ENCODE results near the gene PRDX2. TPM values are rescaled to one million over a fixed set of nuclear protein-coding genes. Genes with fewer than 3 reads are reported as not detected.

Gene PRDX2
- total and polyA plus RNA-seq, 2 donors (not counting 3 experiments of a cell fraction or from before 2014, with no cell fraction given) = 247 to 492 TPM

DNA sequence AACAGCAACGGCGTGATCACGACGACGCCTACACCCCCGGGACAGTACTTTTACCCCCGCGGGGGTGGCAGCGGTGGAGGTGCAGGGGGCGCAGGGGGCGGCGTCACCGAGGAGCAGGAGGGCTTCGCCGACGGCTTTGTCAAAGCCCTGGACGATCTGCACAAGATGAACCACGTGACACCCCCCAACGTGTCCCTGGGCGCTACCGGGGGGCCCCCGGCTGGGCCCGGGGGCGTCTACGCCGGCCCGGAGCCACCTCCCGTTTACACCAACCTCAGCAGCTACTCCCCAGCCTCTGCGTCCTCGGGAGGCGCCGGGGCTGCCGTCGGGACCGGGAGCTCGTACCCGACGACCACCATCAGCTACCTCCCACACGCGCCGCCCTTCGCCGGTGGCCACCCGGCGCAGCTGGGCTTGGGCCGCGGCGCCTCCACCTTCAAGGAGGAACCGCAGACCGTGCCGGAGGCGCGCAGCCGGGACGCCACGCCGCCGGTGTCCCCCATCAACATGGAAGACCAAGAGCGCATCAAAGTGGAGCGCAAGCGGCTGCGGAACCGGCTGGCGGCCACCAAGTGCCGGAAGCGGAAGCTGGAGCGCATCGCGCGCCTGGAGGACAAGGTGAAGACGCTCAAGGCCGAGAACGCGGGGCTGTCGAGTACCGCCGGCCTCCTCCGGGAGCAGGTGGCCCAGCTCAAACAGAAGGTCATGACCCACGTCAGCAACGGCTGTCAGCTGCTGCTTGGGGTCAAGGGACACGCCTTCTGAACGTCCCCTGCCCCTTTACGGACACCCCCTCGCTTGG is 9.3 kb downstream of the PRDX2 start:
- intact Hi-C loops (cut with micrococcal nuclease) = no loop called here
- H3K4me1 ChIP-seq (ENCODE audit: control insufficient read depth, extremely low read depth, insufficient read depth, low read length) = peaks cover 35% of the 10 kb centered on the region

More for the DNA sequence above, 9.3 kb downstream of the PRDX2 start:
- no TSS peak for BruUV-seq (replicated peaks)
- no peaks in the 10 kb centered on the region for H3K9me3 ChIP-seq (replicated peaks; ENCODE audit: control insufficient read depth, insufficient read depth, low read length)
- H3K9ac ChIP-seq (replicated peaks; ENCODE audit: extremely low read depth, insufficient read depth, low read length) = peak overlapping the region; percentile 74
- H3K9me1 ChIP-seq (replicated peaks; ENCODE audit: control insufficient read depth, extremely low read depth, insufficient read depth, low read length) = no peaks in the 10 kb centered on the region
- H3K27me3 ChIP-seq (ENCODE audit: control insufficient read depth in 2 of 2, insufficient read depth in 2 of 2, low read length in 2 of 2) = no peaks in the 10 kb centered on the region
- H2AFZ ChIP-seq (ENCODE audit: low read depth, low read length) = peak overlapping the region; percentile 5
- dilution Hi-C loops (cut with MboI; ENCODE audit: extremely low pct_ligation_motif_present, low sequenced_read_pairs) = no loop called here
- TF ChIP-seq MYC (IDR thresholded peaks at IDR 0.05; ENCODE audit: low read depth, low read length) (no peak), JUN (IDR thresholded peaks at IDR 0.05; ENCODE audit: borderline replicate concordance, insufficient read depth, insufficient read length, low read depth) (no peak), POLR2A (IDR thresholded peaks at IDR 0.05; ENCODE audit: low read depth, low read length) (peak; percentile 32), MAX (IDR thresholded peaks at IDR 0.05; ENCODE audit: insufficient read depth, insufficient read length) (no peak), EZH2 (IDR thresholded peaks at IDR 0.05; ENCODE audit: borderline replicate concordance, low read depth, low read length, severe bottlenecking) (no peak)
- peak; percentile 71 for FAIRE-seq
- H3K4me2 ChIP-seq (ENCODE audit: insufficient read depth, low read length) = peak overlapping the region; percentile 56
- POLR2A ChIA-PET = interaction anchor here (0.6 to 4.1 kb wide), 12 partner anchors 9 to 1211 kb away, joined by 3 to 94 read pairs (median 5); partner anchors contain the start of gene HOOK2
- no peaks in the 10 kb centered on the region for H4K20me1 ChIP-seq (replicated peaks; ENCODE audit: control insufficient read depth, extremely low read depth, insufficient read depth, low read length)
- peak; percentile 43 for DNase-seq (ENCODE audit: low read depth, low spot score)
- H3K36me3 ChIP-seq (ENCODE audit: control insufficient read depth in 2 of 2, extremely low read depth in 1 of 2, insufficient read depth in 2 of 2, low read length in 2 of 2) = no peaks in the 10 kb centered on the region
- H3K27ac ChIP-seq (ENCODE audit: insufficient read depth, low read depth, low read length) = peak overlapping the region; percentile 91
- H3K79me2 ChIP-seq (ENCODE audit: control insufficient read depth, insufficient read depth, low read length) = peaks cover 14% of the 10 kb centered on the region
- H3K4me3 ChIP-seq (replicated peaks in 1 of 3; ENCODE audit: insufficient read depth in 1 of 3, low read depth in 1 of 3, low read length in 3 of 3) = peak overlapping the region; percentile 70 to 76 (median 71)
- CTCF ChIA-PET = interaction anchor here (0.7 to 13.8 kb wide), 7 partner anchors 10 to 127 kb away, joined by 3 to 524 read pairs (median 7); partner anchors contain the start of gene HOOK2

Measured in endothelial cell of umbilical vein (primary cell).